Mucosa of descending colon (tissue), 3 donors: Measurements from ENCODE around the gene ITCH. TPM values are rescaled to one million over a fixed set of nuclear protein-coding genes. Genes with fewer than 3 reads are reported as not detected.

Source experiments
- ATAC-seq: fragments of 200-7000 bp; cut with Tn5 transposase; one replicate; pipeline ENCODE4 v1.9.1; 2020; ENCODE audit warnings: mild to moderate bottlenecking, moderate library complexity
- DNase-seq, 3 donors: peaks; one replicate each; pipeline ENCODE4 v3.0.0-alpha.2; 2020
- H3K36me3 ChIP-seq: fragments of 200-600 bp; one replicate; pipeline ENCODE4 v1.8.0; 2021; ENCODE audit warnings: low read depth, mild to moderate bottlenecking
- H3K4me1 ChIP-seq: fragments of 200-600 bp; one replicate; pipeline ENCODE4 v1.8.0; 2021; ENCODE audit warnings: low read depth, mild to moderate bottlenecking
- H3K4me3 ChIP-seq: fragments of 200-600 bp; one replicate; pipeline ENCODE4 v1.8.0; 2021; ENCODE audit warnings: mild to moderate bottlenecking
- H3K9me3 ChIP-seq: fragments of 200-600 bp; one replicate; pipeline ENCODE4 v1.8.0; 2021; ENCODE audit warnings: mild to moderate bottlenecking
- CTCF ChIP-seq: fragments of 200-600 bp; IDR thresholded peaks from one replicate; pipeline ENCODE4 v1.8.0; 2022; ENCODE audit warnings: antibody characterized with exemption, mild to moderate bottlenecking
- intact Hi-C, 2 donors: fragments of 100-400 bp; cut with DNase I in 1 of 2; cut with micrococcal nuclease in 1 of 2; formaldehyde crosslinking; loops; one replicate each; pipeline versions ENCODE4 v1.11.0 to v1.11.1; 2022; cut with DNase I, micrococcal nuclease
- total RNA-seq, 3 donors: library from RNA; stranded (reverse); fragmentation: NEBNext Ultra II Directional in 2 of 3; extraction: Animal tissue kit (Norgen Biotek cat#: 25700) in 2 of 3; gene quantifications; one replicate each; pipeline versions ENCODE4 v1.2.1 to v1.2.4, GENCODE V29; 2021 to 2023
- donor health status: DM: no; HTN: no; CAD: no; lungs with moderate emphysema.
- donor health status: DM: no; HTN: no; CAD: no.
- donor health status: DM: no; HTN: yes; CAD: no.

The ITCH gene
- total RNA-seq, 3 donors from 2014 or later = 60.0 to 81.0 (median 75.0) TPM

GRCh38 chr20:34458631-34459030 lies 95.6 kb downstream of the ITCH start:
- intact Hi-C loops = no loop called here
- no peak overlapping the region for H3K4me3 ChIP-seq
- ATAC-seq = no peak
- no peaks in the 10 kb centered on the region for H3K4me1 ChIP-seq
- no peaks in the 10 kb centered on the region for H3K36me3 ChIP-seq
- no peak for DNase-seq
- TF ChIP-seq CTCF = no peak
- no peaks in the 10 kb centered on the region for H3K9me3 ChIP-seq

- H3K36me3 ChIP-seq = no peaks in the 10 kb centered on the region
- no peak for TF ChIP-seq CTCF
- ATAC-seq (no peak), DNase-seq (no peak)
- H3K4me3 ChIP-seq = no peak overlapping the region
- H3K4me1 ChIP-seq = no peaks in the 10 kb centered on the region
- no peaks in the 10 kb centered on the region for H3K9me3 ChIP-seq
- intact Hi-C loops = no loop called here
These were observed 96.3 kb downstream of the ITCH start for GRCh38 chr20:34459209-34459897.

- TF ChIP-seq CTCF = no peak
- DNase-seq = no peak
- no peak overlapping the region for H3K4me3 ChIP-seq
- H3K36me3 ChIP-seq = peaks cover 5% of the 10 kb centered on the region
- H3K4me1 ChIP-seq = no peaks in the 10 kb centered on the region
- ATAC-seq = no peak
- H3K9me3 ChIP-seq = no peaks in the 10 kb centered on the region
- intact Hi-C loops = no loop called here
These were observed 98.7 kb downstream of the ITCH start for GRCh38 chr20:34461779-34462087.

GRCh38 chr20:34468951-34469350 lies 105.9 kb downstream of the ITCH start:
- intact Hi-C loops = no loop called here
- no peak for TF ChIP-seq CTCF
- Histone ChIP-seq H3K4me1 (no peaks in the 10 kb centered on the region), H3K4me3 (no peak overlapping the region), H3K36me3 (peaks cover 5% of the 10 kb centered on the region), H3K9me3 (no peaks in the 10 kb centered on the region)
- ATAC-seq (no peak), DNase-seq (no peak)

GRCh38 chr20:34472246-34472925 lies 109.3 kb downstream of the ITCH start:
- TF ChIP-seq CTCF = no peak
- ATAC-seq = peak; percentile 78
- DNase-seq = no peak
- Histone ChIP-seq H3K4me3 (no peak overlapping the region), H3K9me3 (no peaks in the 10 kb centered on the region), H3K4me1 (no peaks in the 10 kb centered on the region), H3K36me3 (no peaks in the 10 kb centered on the region)
- intact Hi-C loops = no loop called here
